NCI-H524 treated with DMSO at 0.1 percent for 48 hours (cell line): ENCODE results near the gene SEMA3F.
"Not testable (repeated sequence)": the region's sequence is repeated elsewhere in the genome, so short reads cannot be mapped to it uniquely, and the experiment has no call there.

Source experiments
- DNase-seq: peaks from one replicate; lab custom pipeline; 2025; lab: John Stamatoyannopoulos, UW

SEMA3F gene

DNA sequence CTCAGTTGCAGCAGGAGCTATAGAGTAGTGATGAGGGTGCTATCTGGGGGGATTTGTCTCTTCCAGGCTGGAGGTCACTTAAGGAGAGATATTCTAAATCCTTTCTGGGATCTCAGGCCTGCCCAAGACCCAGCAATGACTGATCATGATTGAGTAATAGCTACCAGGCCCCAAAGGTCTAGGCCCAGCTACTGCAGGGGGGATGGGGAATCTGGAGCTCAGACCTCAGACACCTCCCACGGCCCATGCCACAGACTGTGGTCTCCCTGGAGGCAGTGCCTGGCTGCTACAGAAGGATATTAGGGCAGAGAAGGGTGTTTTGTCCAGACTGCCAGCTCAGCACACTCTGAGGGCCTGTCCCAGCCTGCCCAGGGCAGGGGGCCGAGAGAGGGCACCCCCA is 56.8 kb downstream of the SEMA3F start:
- DNase-seq: no peak

DNA sequence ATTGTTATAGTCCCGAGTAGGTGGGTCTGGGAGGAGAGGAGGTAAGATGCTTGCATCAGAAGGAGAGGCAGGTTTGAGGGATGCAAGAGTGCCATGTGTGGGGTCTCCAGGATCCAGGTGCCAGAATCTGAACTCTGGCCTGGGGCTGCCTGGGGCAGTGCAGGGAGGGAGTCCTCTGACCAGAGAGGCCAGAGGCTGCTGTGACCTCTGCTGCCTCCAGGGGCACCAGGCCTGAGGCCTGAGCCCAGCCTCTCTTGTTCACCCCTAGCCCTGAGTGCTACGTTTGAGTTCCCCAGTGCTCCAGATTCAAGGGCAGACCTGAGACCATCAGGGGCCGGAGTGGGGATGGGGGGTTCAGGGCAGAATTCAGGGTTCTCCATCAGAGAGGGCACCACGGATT is 57.4 kb downstream of the SEMA3F start:
- no peak for DNase-seq

DNA sequence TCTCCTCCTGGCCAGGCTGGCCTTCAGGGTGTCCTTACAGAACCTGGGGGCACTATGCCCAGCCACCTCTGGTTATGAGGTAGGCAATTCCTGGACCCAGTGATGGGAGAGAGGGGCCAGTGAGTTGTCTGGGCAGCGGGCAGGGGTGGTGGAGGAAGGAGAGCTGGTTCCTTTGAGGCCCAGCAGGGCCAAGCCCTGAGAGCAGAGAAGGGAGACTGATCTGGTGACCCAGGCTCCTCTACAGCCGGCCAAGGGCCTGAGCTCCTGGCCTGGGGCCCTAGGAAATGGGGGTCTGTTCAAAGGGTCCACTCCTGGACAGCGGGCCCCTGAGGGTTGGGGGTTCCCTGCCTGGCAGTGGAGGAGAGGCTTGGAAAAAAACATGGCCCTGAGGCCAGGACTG is 57.8 kb downstream of the SEMA3F start:
- DNase-seq: no peak

DNA sequence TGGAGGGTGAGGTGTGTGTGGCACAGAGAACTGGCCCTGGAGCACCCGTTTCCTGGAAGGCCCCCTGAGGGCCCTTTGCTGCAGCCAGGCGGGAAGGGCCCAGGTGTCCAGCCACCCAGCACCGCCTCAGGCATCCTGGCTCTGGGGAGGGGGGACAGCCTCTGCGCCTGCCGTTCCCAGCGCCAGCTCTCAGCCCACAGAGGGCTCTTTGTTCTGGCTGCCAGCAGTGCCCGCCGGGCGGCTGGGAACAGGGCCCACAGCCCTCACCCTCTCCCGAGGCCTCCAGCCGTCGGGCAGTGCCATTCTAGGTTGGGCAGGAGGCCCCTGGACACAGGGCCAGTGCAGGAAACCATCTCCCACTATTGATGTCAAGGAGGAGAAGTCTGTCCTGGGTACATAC is 58.2 kb downstream of the SEMA3F start:
- DNase-seq: no peak

DNA sequence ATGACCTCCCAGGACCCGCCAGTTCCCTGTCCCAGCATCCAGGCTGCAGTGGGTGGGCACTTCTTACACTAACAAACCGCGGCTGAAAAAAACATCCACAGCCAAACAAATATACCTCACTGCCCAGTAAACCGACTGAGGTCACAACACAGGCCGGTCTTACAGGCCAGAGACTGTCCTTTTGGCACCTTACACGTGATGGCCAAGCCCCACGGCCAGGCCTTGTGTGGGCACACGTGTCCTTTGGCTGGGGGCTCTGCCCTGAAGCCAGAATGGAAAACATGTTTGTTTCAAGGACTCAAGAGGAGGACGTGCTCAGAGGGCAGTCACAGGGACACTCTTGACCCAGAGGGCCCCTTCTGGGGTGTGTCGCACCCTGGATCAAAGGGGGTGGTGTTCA is 59.7 kb downstream of the SEMA3F start:
- no peak for DNase-seq

DNA sequence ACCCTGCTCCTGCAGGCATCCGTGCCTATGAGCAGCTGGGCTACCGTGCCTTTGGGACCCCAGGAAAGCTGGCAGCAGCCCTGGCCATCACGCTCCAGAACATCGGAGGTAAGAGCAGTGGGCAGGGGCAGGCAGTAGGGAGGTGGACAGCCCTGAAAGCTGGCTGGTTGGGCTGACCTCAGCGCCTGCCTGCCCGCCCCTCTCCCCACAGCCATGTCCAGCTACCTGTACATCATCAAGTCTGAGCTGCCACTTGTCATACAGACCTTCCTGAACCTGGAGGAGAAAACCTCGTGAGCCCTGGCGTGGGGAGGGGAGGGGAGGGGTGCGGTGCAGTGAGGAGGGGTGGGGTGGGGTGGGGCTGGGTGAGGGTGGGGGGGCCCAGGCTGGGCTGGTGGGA is 60.4 kb downstream of the SEMA3F start:
- no peak for DNase-seq

DNA sequence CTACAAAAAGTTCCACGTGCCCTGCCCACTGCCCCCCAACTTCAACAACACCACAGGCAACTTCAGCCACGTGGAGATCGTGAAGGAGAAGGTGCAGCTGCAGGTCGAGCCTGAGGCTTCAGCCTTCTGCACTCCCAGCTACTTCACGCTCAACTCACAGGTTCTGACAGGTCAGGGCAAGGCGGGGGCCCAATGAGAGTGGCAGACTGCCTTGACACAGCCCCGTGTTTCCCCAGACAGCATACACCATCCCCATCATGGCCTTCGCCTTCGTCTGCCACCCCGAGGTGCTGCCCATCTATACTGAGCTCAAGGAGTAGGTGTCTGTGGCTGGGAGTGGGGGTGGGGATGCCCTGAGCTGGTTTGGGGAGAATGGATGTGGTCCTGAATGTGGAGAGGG is 62.6 kb downstream of the SEMA3F start:
- no peak for DNase-seq

DNA sequence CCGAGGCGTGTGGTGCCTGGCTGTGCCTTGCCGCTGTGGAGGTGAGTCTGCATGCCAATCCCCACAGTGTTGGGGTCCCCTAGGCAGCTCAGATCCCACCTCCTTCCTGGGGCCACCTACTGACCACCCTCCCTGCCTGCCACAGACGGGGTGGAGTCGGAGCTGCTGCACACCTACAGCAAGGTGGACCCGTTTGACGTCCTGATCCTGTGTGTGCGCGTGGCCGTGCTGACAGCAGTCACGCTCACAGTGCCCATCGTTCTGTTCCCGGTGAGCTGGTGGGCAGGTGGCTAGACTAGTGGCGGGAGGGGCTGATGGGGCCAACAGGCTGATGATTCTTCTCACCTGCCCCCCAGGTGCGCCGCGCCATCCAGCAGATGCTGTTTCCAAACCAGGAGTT is 63.3 kb downstream of the SEMA3F start:
- DNase-seq: no peak

DNA sequence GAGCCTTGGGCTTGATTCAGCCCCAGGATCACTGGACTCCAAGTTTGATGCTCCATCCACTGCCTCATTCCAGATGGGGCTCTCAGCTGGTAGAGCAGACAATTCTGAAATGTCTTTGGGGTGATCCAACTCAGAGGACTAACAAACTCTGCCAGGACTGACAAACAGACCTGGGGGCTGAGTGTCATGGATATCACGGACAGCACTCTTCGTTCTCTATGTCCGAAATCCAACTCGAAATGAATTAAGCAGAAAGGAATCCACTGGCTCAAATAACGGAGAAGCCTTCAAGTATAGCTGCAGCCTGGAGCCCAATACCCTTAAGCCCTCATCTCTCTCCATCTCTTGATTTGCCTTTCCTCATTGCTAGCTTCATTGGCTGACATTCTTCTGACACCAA is 64.2 kb downstream of the SEMA3F start:
- DNase-seq: no peak

DNA sequence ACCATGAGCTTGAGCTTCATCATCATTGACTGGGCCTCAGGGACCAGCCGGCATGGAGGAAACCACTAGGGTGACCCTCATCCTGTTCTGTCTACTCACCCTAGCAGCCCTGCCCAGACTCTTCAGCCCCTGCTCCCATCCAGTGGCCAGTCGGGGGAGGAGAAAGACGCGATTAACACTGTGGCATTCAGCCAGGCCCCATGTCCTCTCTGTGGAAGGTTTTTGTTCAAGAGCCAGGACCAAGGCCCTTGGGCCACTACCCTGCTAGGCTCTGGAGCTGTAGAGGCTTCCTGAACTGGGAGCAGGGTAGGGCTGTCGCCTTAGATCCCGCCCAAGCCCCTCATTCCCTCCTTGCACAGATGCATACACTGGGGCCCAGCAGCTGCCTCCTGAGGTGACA is 65.0 kb downstream of the SEMA3F start:
- DNase-seq: no peak

DNA sequence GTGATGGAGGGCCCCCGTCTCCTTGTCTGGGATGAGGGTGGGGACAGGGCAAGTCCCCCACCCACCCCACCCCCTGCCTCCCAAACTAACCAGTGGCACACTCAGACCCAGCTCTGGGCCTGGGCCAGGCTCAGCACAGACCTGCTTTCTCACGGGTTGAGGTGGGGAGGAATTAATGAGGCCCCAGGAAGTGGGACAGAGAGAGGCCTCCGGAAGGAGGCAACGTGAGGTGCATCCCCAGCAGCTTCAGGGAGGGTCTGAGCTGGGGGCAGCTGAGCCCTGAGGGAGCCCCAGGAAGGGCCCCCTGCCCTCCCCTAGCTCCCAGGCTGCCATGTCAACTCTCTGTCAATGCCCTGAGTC is 65.9 kb downstream of the SEMA3F start:
- no peak for DNase-seq

DNA sequence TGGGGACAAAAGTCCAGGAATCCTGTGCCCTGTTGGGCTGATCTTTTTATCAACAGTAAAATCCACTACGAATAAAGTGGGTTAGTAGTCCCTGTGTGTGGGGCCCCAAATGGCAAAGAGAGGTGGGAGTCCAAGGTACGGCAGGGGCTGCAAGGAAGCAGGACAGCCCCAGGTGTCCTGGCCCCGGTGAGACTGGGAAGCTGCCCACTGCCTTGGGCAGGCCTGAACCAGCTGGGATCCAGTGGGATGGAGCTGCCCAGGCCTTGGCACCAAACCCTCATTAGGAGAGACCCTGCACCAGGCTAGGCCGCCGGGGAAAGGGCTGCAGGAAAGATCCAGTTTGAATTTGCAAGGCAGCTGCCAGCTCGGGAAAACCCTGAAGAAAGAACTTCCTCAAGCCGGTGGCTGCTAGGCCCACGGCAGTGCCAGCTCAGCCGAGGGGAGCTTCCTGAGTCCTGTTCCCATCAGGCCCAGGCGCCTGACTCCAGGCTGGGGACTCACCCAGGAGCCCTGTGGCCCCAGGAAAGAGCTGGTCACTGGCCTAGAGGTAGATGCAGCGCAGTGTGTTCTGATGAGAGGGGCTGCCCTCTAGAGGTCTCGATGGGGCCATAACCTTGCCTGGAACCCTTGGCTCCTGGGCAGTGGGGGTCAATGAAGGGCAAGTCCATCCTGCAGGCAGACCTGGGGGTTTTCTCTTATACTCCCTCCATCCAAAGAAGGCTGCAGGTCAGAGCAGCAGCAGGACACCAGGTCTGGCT is 66.5 kb downstream of the SEMA3F start:
- no peak for DNase-seq

DNA sequence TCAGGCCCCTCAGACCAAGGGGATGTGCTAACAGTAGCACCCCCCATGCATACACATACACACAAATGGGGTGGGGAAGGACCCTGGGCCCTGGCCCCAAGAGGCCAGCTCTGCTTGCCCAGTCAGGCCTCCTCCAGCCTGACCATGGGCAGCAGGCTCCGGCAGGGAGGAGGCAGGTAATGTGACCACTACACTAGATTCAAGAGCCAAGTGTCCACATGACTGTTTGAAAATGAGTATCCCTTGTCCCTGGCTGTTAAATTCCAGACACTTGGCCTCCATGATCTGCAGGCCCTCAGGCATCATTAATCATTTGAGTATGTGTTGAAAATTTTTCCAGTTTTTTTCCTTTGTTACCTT is 67.0 kb downstream of the SEMA3F start:
- DNase-seq: no peak

DNA sequence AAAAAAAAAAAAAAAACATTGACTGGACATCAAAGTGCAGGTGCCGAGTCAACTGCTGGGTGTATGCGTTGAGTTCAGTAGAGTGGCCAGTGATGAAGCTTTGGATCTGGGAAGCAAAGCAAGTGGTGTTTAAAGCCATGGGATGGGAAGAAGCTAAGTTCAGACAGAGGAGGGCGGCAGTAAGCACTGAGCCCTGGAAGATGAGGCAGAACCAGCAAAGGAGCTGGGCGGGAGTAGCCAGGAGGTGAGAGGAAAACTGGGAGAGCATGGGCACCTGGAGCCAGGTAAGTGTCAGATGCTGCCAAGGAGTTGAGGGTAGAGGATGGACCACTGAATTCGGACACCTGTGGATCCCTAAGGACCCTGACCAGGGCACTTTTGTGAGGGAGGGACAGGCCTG is 69.5 kb downstream of the SEMA3F start:
- no peak for DNase-seq

DNA sequence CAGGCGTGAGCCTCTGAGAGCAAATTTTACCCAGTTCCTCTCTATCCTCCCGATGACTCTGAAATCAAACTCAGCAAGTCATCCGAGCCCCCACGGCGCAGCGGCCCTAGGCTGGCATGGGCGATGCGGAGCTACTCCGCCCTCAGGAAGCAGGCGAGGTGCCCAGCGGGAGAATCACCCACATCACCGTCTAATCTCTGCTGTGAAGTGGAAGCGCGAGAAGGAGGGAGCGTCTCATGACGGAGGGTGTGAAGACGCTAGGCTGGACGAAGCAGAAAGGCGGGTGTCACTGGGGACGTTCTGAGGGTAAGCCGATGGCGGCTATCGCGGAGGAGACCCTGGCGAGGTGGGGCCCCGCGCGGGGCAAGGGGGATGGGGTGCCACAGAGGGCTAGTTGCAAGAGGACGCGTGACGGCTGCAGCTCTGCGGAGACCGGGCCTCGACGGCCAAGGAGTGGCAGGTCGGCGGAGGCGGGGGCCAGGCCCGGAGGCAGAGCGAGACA is 71.8 kb downstream of the SEMA3F start:
- no peak for DNase-seq

DNA sequence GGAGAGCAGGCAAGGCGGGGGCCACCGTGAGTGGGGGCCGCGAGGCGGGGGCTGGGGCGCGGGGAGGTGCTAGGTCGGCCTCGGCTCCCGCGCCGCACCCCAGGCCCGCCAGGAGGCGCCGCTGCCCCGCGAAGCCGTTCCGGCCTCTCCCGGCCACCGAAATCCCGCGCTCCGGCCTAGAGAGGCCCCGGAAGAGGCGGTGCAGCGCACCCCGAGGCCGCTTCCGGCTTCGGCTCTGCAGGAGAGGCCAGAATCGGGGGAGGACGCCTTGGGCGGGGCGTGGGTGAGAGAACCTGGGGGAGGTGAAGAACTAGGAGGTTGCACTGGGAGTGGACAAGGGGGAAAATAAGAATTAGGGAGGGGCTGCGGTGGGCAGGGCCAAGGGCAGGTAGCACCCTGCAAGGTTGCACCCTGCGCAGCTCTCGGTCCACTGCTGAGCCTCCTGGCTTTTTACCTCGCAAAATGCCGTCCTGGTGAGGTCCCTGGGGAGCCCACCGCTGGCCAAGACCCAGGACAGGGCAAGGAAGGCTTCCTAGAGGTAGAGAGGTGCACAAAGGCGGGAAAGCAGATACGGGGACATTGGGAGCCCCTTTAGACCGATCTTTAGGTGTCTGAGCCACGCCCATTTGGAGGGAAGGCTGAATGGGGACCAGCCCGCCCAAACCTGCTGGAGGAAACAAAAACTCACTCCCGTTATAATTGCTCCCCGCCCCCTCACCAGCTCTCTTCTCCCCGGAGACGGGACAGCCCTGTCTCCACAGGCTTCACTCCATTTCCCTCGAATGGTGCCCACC is 72.5 kb downstream of the SEMA3F start:
- DNase-seq: peak; percentile 59

DNA sequence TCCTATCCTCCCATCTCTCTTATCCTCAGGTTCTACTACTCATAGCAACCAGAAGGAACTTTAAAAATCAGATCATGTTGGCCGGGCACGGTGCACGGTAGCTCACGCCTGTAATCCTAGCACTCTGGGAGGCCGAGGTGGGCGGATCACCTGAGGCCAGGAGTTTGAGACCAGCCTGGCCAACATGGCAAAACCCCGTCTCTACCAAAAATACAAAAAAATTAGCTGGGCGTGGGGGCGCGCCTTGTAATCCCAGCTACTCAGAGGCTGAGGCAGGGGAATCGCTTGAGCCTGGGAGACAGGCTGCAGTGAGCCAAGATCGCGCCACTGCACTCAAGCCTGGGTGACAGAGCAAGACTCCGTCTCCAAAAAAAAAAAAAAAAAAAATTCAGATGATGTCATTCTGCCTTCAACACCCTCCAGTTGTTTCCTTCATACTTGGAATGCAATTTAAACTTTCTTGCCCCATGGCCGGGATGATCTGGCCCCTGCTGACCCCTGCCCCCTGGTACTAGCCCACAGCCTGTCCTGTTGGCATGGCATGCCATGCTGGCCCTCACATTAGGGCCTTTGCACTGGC is 73.2 kb downstream of the SEMA3F start:
- not testable (repeated sequence) for DNase-seq

DNA sequence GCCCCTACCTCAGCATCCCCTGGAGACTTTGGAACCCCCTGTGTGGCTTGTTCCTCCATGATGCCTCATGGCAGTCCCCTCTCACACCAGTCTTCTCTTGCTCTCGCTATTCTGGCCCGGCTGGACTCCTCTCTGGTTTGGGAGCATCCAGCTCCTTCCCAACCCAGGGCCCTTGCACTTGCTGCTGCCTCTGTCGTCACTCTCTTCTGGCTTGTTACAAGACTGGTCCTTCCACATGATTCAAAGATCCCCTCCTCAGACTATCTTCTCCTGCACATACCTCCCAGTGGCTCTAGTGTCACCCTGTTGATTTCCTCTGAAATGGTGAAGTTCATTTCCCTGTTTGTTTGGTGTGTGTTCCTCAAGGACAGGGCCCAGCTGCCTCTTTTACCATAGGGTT is 74.4 kb downstream of the SEMA3F start:
- no peak for DNase-seq

DNA sequence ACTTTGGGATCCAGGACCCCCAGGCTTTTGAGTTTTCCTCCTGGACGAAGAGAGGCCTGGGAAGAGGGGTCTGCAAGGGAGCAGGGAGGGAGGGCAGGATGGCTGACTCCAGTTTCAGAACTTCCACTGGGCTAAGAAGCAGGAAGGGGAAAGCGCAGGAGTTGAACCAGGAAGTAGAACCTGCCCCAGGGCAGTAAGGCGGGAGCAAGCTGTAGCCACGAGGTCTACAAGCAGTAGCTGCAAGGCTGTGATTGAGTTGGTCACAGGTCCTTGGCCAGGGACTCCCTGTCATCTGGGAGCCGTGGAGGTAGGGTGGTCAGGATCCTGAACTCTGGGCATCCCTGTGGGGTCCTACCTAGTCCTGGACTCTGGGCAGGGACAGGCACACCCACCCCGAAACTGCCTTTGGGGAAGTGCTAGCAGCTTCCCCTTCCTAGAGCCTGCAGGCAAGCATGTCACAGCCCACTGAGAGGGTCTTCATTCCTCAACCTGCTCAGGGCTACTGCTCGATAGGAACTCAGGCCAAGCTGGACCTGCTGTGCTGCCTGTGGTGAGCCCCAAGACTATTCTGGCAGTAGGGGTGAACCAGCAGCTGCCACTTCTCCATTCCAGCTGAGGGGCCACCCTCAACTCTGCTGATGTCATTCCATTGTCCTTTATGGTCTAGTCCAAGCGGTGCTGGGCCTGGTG is 75.1 kb downstream of the SEMA3F start:
- DNase-seq: no peak

DNA sequence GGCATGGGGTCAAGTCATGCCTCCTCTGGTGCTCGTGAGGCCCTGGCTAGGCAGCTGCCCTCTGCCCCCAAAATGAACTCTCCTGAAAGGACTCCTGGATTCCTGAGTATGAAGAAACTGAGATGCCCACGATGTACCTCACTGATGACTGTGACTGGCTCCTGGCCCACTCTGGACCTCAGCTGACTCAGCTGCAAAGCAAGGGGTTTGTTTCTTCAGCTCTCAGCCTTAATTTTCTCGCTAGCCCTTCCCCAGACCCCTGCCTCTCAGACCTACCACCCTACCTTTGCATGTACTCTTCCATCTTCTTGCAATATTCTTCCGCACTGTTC is 75.6 kb downstream of the SEMA3F start:
- DNase-seq: no peak

DNA sequence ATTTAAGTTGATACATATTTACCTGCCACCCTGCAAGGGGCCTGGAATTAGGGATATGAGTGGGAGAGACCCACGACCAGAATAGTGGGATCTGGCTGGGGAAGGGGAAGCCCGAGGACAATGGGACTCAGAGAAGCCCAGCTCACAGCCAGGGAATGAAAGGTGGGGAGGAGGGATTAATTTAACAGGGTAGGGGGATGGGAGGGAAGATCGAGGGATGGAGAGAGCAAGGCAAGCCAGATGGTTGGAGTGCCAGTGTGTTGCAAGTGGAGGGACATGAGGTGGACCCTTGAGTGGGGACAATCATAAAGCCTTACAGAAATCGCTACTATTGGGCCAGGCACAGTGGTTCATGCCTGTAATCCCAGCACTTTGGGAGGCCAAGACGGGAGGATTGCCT is 76.5 kb downstream of the SEMA3F start:
- DNase-seq: no peak

DNA sequence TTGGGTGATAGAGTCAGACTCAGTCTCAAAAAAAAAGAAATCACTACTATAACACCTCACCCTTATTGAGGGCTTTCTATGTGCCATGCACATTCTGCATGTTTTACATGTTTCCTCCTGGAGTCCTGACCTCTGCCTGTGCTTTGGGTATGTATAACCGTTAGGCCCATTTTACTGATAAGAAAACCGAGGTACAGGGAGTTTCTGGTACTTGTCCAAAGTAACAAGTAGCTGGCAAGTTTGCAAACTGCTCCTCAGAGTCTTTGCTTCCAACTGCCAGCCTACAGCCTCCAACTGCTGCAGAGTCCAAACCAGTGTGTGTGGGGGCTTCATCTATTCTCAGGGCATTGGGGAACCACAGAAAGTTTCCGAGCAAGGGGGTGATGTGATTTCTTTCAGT is 77.2 kb downstream of the SEMA3F start:
- DNase-seq: no peak

DNA sequence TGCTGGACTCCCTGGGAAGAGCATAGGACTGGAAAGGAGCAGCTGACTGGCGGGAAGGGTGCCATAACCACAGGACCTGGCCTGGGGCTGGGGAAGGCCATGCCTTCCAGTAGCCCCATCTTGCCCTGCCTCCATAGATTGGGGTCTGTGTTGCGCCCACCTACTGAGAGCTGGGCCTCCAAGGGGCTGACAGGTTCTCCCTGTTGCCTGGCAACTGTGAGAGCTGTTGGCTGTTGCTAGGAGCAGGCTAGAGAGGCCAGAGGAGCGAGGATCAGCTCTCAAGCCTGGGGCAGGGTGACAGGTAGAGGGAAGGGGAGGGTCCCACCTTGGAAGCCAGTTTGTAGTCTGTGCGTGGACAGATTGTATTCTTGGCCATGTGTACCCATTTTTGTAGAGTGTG is 78.1 kb downstream of the SEMA3F start:
- DNase-seq: no peak
